Fibroblast of lung (primary cell): ENCODE measurements around the gene LIPG.

ENCODE experiments used
- EZH2 ChIP-seq: IDR thresholded peaks from 2 replicates; pipeline ENCODE4 v1.5.1; 2012; ENCODE audit warnings: low read length, control low read depth, mild to moderate bottlenecking; ENCODE audit errors: missing control alignments
- TF ChIP-seq, protein P1 (sequence below), 2 donors: IDR thresholded peaks in 1 of 2; conservative IDR thresholded peaks in 1 of 2; 1 replicate in 1 of 2; 2 replicates in 1 of 2; pipeline ENCODE4 v1.5.1; 2011 to 2012; ENCODE audit warnings: low read length in 2 of 2, control low read depth in 1 of 2, inconsistent platforms in 1 of 2, low read depth in 1 of 2, mild to moderate bottlenecking in 1 of 2

DNA sequence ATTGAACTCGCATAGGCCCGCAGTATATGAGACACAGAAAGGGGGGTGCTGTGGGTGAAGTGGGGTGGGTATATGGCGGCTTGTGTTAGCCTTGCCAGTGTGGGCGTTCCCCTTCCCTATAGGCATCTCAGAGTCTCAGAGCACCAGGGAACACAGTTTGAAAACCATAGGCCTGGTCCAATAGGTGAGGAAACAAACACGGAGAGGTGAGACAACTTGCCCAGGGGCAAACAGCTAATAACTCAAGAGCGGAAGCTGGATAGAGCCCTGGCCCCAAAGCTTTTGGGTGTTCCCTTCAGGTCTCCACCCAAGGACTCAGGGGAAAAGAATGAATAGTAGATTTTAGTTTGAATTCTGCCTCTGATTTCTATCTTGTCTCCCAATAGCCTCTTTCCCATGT lies 7.9 kb downstream of the LIPG start:
- TF ChIP-seq, protein P1, sequence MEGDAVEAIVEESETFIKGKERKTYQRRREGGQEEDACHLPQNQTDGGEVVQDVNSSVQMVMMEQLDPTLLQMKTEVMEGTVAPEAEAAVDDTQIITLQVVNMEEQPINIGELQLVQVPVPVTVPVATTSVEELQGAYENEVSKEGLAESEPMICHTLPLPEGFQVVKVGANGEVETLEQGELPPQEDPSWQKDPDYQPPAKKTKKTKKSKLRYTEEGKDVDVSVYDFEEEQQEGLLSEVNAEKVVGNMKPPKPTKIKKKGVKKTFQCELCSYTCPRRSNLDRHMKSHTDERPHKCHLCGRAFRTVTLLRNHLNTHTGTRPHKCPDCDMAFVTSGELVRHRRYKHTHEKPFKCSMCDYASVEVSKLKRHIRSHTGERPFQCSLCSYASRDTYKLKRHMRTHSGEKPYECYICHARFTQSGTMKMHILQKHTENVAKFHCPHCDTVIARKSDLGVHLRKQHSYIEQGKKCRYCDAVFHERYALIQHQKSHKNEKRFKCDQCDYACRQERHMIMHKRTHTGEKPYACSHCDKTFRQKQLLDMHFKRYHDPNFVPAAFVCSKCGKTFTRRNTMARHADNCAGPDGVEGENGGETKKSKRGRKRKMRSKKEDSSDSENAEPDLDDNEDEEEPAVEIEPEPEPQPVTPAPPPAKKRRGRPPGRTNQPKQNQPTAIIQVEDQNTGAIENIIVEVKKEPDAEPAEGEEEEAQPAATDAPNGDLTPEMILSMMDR (conservative IDR thresholded peaks at IDR 0.05 in 1 of 2, IDR thresholded peaks at IDR 0.05 in 1 of 2; ENCODE audit: low read depth in 1 of 2, low read length in 2 of 2), result no peak
- TF ChIP-seq EZH2, result no peak
